ENCODE measurements around the gene MCRIP2.
"Not testable (repeated sequence)": the region's sequence is repeated elsewhere in the genome, so short reads cannot be mapped to it uniquely, and the experiment has no call there.

- not testable (repeated sequence) for TF ChIP-seq POLR2A, CTCF (IDR thresholded peaks at IDR 0.05)
Measured at GRCh38 chr16:597655-598054, 44.0 kb upstream of the MCRIP2 start.
